BE2C (cell line): ENCODE data around the gene SH3TC1.

ENCODE experiments used
- DNase-seq: peaks from one replicate; pipeline ENCODE4 v3.0.0-alpha.2; 2020
- H3K27me3 ChIP-seq: fragments of 250-450 bp; sonication (Bioruptor Pico); 2 replicates; pipeline ENCODE4 v1.5.1; 2020; ENCODE audit warnings: mild to moderate bottlenecking
- H3K36me3 ChIP-seq: fragments of 250-450 bp; sonication (Bioruptor Pico); 2 replicates; pipeline ENCODE4 v1.5.1; 2020; ENCODE audit warnings: mild to moderate bottlenecking
- H3K4me1 ChIP-seq: fragments of 250-450 bp; sonication (Bioruptor Pico); 2 replicates; pipeline ENCODE4 v1.5.1; 2020
- H3K4me3 ChIP-seq: 2 replicates; pipeline ENCODE4 v1.5.1; 2011; ENCODE audit warnings: low read depth, low read length
- H3K9me3 ChIP-seq: fragments of 250-450 bp; sonication (Bioruptor Pico); 2 replicates; pipeline ENCODE4 v1.5.1; 2020
- TF ChIP-seq, protein P1 (sequence below): IDR thresholded peaks from 2 replicates; pipeline ENCODE4 v1.5.1; 2012; ENCODE audit warnings: mild to moderate bottlenecking, low read depth, low read length

Gene SH3TC1

GRCh38 chr4:8220661-8221450 lies 21.8 kb downstream of the SH3TC1 start:
- peaks cover 22% of the 10 kb centered on the region for H3K36me3 ChIP-seq
- TF ChIP-seq, protein P1, sequence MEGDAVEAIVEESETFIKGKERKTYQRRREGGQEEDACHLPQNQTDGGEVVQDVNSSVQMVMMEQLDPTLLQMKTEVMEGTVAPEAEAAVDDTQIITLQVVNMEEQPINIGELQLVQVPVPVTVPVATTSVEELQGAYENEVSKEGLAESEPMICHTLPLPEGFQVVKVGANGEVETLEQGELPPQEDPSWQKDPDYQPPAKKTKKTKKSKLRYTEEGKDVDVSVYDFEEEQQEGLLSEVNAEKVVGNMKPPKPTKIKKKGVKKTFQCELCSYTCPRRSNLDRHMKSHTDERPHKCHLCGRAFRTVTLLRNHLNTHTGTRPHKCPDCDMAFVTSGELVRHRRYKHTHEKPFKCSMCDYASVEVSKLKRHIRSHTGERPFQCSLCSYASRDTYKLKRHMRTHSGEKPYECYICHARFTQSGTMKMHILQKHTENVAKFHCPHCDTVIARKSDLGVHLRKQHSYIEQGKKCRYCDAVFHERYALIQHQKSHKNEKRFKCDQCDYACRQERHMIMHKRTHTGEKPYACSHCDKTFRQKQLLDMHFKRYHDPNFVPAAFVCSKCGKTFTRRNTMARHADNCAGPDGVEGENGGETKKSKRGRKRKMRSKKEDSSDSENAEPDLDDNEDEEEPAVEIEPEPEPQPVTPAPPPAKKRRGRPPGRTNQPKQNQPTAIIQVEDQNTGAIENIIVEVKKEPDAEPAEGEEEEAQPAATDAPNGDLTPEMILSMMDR: no peak

GRCh38 chr4:8221476-8221875 lies 22.4 kb downstream of the SH3TC1 start:
- H3K4me1 ChIP-seq: peaks cover 11% of the 10 kb centered on the region
- H3K36me3 ChIP-seq: peaks cover 22% of the 10 kb centered on the region
- no peak for DNase-seq
- H3K4me3 ChIP-seq: no peak overlapping the region
- TF ChIP-seq, protein P1: no peak
- H3K27me3 ChIP-seq: no peaks in the 10 kb centered on the region
- H3K9me3 ChIP-seq: no peaks in the 10 kb centered on the region

More at GRCh38 chr4:8220661-8221450, 21.8 kb downstream of the SH3TC1 start:
- H3K4me1 ChIP-seq: peaks cover 11% of the 10 kb centered on the region
- H3K4me3 ChIP-seq: no peak overlapping the region
- H3K9me3 ChIP-seq: no peaks in the 10 kb centered on the region
- no peaks in the 10 kb centered on the region for H3K27me3 ChIP-seq
- DNase-seq: no peak

DNA sequence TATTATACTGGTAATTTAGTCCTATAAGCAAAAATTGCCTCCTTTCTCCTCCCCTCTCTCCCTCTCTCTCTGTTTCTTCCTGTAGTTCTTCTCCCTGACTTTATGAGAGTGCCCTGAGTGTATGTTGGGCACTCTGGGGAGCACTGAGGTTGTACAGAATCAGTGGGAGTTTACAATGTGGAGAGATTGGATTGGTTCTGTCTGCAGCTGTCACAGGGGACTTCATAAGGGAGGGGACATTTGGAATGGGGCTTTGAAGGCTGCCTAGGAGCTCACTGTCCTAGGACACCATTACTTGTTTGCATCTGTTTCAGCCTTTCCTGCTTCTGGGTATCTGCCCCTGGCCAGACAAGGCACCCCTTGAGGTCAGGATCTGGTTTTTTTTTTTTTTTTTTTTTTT lies 22.9 kb downstream of the SH3TC1 start:
- Histone ChIP-seq H3K9me3 (no peaks in the 10 kb centered on the region), H3K27me3 (no peaks in the 10 kb centered on the region), H3K4me1 (peaks cover 11% of the 10 kb centered on the region), H3K4me3 (no peak overlapping the region), H3K36me3 (peaks cover 23% of the 10 kb centered on the region)
- TF ChIP-seq, protein P1: no peak
- no peak for DNase-seq

GRCh38 chr4:8222609-8223388 lies 23.7 kb downstream of the SH3TC1 start:
- no peak for DNase-seq
- TF ChIP-seq, protein P1: no peak
- no peaks in the 10 kb centered on the region for H3K9me3 ChIP-seq
- H3K36me3 ChIP-seq: peaks cover 29% of the 10 kb centered on the region
- no peaks in the 10 kb centered on the region for H3K27me3 ChIP-seq
- H3K4me3 ChIP-seq: no peak overlapping the region
- peaks cover 11% of the 10 kb centered on the region for H3K4me1 ChIP-seq

DNA sequence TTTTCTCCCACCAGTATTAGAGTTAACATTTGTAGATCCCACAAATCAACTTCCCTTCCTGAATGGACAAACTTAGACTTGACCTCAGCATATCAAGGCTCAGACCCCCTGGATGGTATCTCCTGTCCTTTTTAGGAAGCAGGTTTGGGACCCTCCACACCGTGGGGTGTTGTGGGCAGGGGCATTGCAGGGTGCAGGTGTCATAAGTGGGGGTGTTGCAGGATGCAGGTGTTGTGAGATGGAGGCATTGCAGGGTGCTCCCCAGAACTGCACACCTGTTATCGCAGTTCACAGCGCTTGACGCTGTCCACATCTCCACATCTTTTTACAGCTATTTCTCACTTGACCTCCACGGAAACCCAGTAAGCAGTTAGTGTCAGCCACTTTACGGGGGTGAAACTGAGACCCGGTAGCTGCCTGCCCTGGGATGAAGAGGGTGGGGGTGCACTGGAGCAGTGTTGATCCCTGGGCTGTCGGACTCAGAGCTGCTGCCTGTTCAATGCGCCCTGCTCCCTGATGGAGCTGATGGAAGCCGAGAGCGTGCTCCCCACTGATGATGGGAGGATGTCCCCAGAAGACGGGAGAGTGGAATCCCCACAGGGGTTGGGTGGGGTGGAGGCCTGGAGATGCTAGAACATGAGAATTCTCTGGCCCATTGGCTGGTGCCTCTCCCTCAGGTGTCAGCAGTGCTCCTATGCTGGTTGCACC lies 25.3 kb downstream of the SH3TC1 start:
- H3K4me1 ChIP-seq: peaks cover 23% of the 10 kb centered on the region
- peaks cover 36% of the 10 kb centered on the region for H3K36me3 ChIP-seq
- DNase-seq: no peak

More for the DNA sequence above, 25.3 kb downstream of the SH3TC1 start:
- Histone ChIP-seq H3K27me3 (no peaks in the 10 kb centered on the region), H3K9me3 (no peaks in the 10 kb centered on the region), H3K4me3 (no peak overlapping the region)
- TF ChIP-seq, protein P1: no peak
